WTC11 (cell line): Measurements from ENCODE around the gene EBPL.

Source experiments
- ATF1 ChIP-seq: sonication (generic); formaldehyde crosslinking; IDR thresholded peaks from 2 replicates; pipeline ENCODE4 v1.8.1; 2023; ENCODE audit warnings: mild to moderate bottlenecking, moderate library complexity, missing genetic modification reagents
- ATF2 ChIP-seq: sonication (generic); formaldehyde crosslinking; IDR thresholded peaks from 2 replicates; pipeline ENCODE4 v1.8.1; 2022; ENCODE audit warnings: low read depth, missing genetic modification reagents, borderline replicate concordance
- ATF3 ChIP-seq: sonication (generic); formaldehyde crosslinking; conservative IDR thresholded peaks from 2 replicates; pipeline ENCODE4 v1.8.1; 2022; ENCODE audit warnings: mild to moderate bottlenecking, missing genetic modification reagents
- CBFB ChIP-seq: sonication (generic); formaldehyde crosslinking; IDR thresholded peaks from 2 replicates; pipeline ENCODE4 v1.8.1; 2022; ENCODE audit warnings: mild to moderate bottlenecking, low read depth, missing genetic modification reagents
- CTCF ChIP-seq: fragments of 200-600 bp; IDR thresholded peaks from 2 replicates; pipeline ENCODE4 v1.8.0; 2022; ENCODE audit warnings: antibody characterized with exemption
- ESRRA ChIP-seq: sonication (generic); formaldehyde crosslinking; IDR thresholded peaks from 2 replicates; pipeline ENCODE4 v1.8.1; 2022; ENCODE audit warnings: mild to moderate bottlenecking, missing genetic modification reagents, borderline replicate concordance
- FOXJ3 ChIP-seq: sonication (generic); formaldehyde crosslinking; IDR thresholded peaks from 2 replicates; pipeline ENCODE4 v1.9.0; 2021; ENCODE audit warnings: missing genetic modification reagents, mild to moderate bottlenecking, borderline replicate concordance
- FOXK1 ChIP-seq: sonication (generic); formaldehyde crosslinking; IDR thresholded peaks from 2 replicates; pipeline ENCODE4 v1.8.0; 2022; ENCODE audit warnings: mild to moderate bottlenecking, moderate library complexity, missing genetic modification reagents
- NFYB ChIP-seq: sonication (generic); formaldehyde crosslinking; conservative IDR thresholded peaks from 2 replicates; pipeline ENCODE4 v1.8.0; 2022; ENCODE audit warnings: low read depth, missing genetic modification reagents
- NR3C1 ChIP-seq: sonication (generic); formaldehyde crosslinking; conservative IDR thresholded peaks from 2 replicates; pipeline ENCODE4 v1.8.1; 2023; ENCODE audit warnings: low read depth, mild to moderate bottlenecking, missing genetic modification reagents
- PRDM15 ChIP-seq: sonication (generic); formaldehyde crosslinking; IDR thresholded peaks from 2 replicates; pipeline ENCODE4 v1.8.0; 2022; ENCODE audit warnings: missing genetic modification reagents
- SOX15 ChIP-seq: fragments of 250-450 bp; sonication (Bioruptor Pico); IDR thresholded peaks from 2 replicates; pipeline ENCODE4 v1.9.0; 2021; ENCODE audit warnings: mild to moderate bottlenecking
- SP1 ChIP-seq: sonication (generic); formaldehyde crosslinking; conservative IDR thresholded peaks from 2 replicates; pipeline ENCODE4 v1.8.1; 2022; ENCODE audit warnings: missing genetic modification reagents
- TEAD4 ChIP-seq: sonication (generic); formaldehyde crosslinking; IDR thresholded peaks from 2 replicates; pipeline ENCODE4 v1.8.0; 2022; ENCODE audit warnings: mild to moderate bottlenecking, missing genetic modification reagents

- no peak for TF ChIP-seq CTCF
- TF ChIP-seq ATF2 (CRISPR knock-in tag), result no peak
- no peak for TF ChIP-seq ATF1
- no peak for TF ChIP-seq SP1 (CRISPR knock-in tag)
- no peak for TF ChIP-seq ESRRA
- no peak for TF ChIP-seq ATF3 (CRISPR knock-in tag)
- TF ChIP-seq NR3C1 (CRISPR knock-in tag), result no peak
- no peak for TF ChIP-seq FOXK1
- TF ChIP-seq TEAD4 (CRISPR knock-in tag), result no peak
- TF ChIP-seq PRDM15 (CRISPR knock-in tag), result no peak
- no peak for TF ChIP-seq NFYB (CRISPR knock-in tag)
- no peak for TF ChIP-seq CBFB (CRISPR knock-in tag)
- no peak for TF ChIP-seq FOXJ3
- TF ChIP-seq SOX15 (CRISPR knock-in tag), result no peak
These were observed 14.5 kb downstream of the EBPL start for GRCh38 chr13:49676581-49677298.
